ENCODE data around the gene FSTL5.
"Not testable (repeated sequence)": the region's sequence is repeated elsewhere in the genome, so short reads cannot be mapped to it uniquely, and the experiment has no call there.

Gene FSTL5

DNA sequence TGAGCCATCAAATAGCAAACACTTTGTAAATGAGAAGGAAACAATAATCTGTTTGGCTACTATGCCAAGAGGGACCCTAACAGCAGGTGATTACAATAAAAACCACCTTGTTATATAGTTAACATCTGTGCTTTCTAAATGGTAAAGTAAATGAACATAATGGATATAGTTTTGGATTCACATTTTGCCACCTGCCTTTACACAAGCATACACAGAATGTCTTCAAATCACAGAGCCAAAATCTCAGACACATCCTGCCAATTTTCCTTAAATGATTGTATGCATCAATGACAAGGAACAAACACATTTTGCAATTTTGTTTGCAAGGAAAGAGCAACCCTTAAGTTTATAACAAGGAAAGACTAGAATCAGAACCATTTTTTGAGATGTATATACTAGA lies 334.2 kb downstream of the FSTL5 start:
- no peak for DNase-seq (ENCODE audit: low read depth)

DNA sequence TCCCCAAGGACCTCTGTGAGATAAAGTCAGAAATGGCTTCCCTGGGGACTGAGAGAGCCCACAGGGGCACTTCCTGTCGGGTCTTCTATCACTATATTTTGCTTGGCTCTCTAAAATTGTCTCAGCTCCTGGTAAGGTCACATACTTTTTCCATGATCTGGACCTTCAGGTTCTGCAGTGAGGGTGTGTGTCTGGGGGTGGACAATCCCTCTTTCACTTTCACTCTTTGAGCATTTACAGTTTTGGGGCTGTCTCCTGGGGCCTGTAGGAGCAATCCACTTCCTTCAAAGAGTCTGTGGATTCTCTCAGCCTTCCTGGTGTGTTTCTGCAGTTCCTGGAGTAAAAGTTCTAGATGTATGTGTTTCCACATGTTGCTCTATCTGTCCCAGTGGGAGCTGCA lies 335.7 kb downstream of the FSTL5 start:
- no peak for DNase-seq (ENCODE audit: low read depth)

DNA sequence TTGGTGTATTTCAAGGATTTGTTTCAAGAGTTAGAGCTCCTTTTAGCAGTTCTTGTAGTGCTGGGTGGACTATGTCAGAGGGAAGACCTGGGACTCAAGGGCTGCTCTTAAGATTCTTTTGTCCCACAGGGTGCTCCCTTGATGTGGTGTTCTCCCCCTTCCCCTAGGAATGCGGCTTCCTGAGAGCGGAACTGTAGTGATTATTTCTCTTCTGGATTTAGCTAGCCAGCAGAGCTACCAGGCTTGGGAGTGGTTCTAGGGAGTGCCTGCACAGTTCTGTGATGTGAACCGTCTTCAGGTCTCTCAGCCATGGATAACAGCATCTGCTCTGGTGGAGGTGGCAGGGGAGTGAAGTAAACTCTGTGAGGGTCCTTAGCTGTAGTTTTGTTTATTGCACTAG lies 336.8 kb downstream of the FSTL5 start:
- no peak for DNase-seq (ENCODE audit: low read depth)

DNA sequence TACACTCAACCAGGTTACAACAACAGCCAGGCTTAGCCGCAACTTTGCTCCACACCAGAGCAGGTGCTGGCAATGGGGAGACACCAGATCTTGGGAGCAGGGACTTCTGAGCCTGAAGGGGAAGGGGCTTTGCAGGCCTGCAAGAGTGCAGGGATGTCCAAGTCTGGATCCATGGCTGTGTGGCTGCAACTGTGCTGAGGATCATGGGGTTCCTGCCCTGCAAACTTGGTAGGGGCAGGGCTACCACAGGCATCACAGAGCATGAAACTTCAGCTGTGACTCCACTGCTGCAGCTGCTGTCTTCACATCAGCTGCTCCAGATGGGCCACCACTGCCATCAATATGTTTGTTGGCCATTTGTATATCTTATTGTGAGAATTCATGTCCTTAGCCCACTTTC lies 340.4 kb downstream of the FSTL5 start:
- DNase-seq (ENCODE audit: low read depth): no peak

DNA sequence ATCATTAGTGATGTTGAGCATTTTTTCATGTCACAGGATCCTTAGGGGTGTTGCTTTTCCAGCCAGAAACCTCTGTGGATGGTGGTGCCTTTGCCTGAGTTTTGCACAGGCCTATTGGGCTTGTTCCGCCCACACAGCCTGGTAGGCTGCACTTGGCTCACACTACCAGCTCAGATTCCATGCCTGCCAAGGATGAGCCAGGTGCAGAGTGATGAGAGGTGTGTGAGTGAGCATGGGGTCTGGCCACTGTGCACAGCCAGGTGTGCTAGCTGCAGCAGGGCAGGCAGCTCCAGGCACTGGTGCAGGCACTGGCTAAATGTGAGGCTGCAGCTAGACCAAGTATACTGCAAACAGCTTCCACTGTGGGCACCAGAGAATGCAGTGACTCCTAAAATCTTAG lies 341.6 kb downstream of the FSTL5 start:
- DNase-seq (ENCODE audit: low read depth): no peak

DNA sequence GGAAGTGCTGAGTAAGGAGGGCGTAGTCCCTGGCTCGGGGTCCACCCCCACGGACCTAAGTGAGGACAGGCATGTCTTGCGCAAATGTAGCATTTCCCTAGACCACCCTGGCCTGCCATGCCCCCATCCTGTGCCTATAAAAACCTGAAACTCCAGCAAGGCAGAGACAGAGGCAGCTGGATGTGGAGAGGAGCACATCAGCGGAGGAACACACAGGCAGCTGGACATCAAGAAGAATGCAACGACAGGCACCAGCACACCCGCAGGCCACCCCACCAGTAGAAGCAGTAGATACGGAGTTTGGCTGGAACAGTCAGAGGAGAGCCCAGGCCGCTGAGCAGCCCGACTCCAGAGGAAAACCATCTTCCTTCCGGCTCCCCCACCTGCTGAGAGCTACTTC lies 345.9 kb downstream of the FSTL5 start:
- DNase-seq (ENCODE audit: low read depth): no peak

DNA sequence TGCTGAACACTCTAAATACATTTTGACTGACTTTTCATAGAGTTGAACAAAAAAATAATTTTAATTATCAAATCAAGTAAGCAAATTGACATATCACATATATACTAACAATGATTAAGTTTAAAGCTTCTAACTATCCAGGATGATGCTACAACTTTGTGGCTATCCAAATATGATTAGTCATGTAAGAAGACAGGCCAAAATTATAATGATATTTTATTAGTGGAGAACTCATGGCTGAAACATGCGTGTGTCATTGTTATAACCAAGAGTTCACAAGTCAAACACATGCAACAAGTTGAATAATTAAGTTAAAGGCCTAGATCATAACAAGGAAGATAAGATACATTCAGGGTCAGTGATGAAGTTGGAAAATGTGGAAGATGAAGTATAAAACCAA lies 346.8 kb downstream of the FSTL5 start:
- no peak for DNase-seq (ENCODE audit: low read depth)

DNA sequence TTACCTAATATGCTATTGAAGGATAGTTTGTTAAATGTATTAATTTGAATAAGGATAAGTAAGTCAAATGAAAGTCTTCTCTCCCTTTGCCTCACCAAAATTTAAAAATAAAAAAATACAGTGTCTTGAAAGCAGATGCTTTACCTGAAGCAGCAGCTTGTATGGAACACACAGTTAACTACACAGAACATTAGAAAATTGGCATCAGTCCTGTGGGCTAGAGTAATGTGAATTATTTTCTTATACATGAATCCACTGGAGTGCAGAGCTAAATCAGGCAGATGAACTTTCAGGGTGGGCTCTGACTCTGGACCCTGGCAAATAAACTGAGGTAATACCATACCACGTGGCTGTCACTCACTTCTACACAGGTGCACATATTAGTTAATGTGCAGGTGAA lies 348.0 kb downstream of the FSTL5 start:
- DNase-seq (ENCODE audit: low read depth): no peak

DNA sequence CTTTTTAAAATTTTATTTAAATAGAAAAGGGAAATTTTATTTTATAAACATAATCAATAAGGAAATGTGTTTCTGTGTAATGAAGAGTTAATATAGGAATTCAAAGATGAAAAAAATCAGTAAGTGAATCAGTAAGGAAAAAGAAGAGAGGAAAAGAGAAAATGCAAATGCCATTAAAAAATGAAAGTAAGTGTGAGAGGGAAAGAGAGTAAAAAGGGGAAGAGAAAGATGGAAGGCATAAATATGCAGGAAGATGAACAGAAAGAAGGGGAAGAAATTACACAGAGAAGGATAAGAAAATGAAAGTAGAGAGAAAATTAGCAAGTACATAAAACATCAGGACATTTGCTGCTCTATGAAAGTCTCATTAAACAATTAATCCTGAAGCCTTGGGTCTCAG lies 349.9 kb downstream of the FSTL5 start:
- no peak for DNase-seq (ENCODE audit: low read depth)

DNA sequence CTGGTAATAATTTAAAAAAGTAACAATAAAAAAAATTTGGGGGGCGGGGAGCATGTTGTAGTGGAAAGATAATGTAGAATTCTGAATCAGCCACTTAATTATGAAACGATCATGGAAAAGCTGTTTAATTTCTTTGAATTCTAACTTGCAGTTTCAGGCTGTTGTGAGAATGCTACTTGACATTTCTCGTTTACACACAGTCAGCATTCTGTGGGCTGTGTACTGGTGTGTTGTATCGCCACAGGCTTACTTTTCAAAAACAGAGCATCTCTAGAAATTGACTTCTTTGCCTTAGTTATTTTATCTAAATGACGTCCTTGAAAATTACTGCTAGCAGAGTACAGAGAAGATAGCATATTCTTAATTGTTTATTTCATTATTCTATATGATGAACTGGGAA lies 350.4 kb downstream of the FSTL5 start:
- DNase-seq (ENCODE audit: low read depth): no peak

DNA sequence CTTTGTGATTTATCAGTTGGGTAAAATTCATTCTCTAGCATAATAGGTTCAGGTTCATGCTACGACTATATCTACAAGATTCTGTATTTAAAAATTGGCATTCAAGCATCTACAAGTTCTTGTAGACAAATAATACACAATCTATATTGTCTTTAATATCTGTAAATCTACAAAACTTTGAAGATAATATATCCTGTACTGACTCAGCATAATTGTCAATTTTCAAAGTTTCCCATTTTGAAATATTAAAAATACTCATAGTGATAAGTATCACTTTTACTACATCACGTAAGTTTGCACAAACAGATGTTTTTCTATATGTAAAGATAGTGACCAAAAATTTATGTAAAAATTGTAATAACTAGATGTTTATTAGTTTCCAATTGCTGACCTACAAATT lies 360.6 kb downstream of the FSTL5 start:
- no peak for DNase-seq (ENCODE audit: low read depth)

DNA sequence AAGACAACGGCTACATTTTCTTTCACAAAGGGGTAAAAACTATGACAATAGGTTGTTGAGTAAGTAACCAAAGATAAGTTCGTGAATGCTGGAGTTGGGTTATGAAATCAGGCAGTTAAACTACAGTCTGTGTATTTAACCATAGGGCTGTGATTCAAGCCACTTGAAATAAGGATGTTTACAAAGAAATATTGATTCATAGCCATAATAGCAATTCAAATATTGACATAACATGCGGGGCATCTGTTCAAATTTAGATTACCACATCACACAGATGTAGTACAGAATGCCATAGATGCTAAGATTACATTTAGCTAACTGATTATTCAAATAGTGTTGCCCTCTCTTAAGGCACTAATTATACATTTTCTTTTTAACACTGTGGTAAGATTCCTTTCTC lies 364.1 kb downstream of the FSTL5 start:
- peak; percentile 45 for DNase-seq (ENCODE audit: low read depth)

DNA sequence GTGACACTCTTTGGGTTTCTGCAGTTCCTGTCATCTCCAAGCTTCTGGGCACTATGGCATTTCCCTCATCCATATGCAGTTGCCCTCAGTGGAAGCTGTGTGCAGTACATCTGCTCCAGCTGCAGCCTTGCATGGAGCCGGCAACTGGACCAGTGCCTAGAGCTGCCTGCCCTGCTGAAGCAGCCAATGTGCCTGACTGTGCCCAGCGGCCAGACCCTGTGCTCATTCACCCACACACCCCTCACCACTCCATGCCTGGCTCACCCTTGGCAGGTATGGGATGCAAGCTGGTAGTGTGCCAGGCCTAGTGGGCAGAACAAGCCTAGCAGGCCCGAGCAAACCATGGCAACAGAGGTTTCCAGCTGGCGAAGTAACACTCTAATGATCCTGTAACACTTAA lies 370.8 kb downstream of the FSTL5 start:
- no peak for DNase-seq (ENCODE audit: low read depth)

DNA sequence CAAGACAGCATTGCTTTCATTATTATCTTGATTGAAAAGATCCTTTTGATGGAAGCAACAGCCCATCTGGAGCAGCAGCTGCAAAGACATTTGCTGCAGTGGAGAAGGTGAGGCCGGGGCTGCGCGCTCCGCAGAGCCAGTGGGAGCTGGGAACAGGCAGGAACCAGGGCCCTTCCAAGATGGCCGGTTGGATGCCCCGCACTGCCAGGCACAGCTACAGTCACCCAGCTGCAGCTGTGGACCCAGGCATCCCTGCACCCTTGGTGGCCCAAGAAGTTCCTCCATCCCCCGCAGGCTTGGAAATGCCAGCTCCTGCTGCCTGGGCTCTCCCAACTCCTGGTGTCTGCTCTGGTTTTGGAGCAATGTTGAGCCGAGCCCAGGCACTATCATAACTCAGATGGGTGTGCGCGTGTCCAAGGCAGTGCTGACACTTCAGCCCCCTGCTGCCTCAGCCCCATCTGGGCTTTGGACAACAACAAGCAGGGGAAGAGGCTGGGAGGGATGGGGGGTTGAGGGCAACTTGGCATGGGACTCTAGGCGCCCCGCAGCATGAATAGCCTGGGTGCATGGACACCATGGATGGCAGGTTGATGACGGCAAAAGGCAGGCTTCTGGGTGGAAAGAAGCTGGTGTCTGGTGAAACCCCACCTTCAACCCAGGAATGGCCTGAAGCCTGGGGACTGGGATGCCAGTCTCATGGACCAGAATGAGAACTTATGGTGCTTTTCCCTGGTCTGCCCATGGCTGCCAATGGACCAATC lies 371.8 kb downstream of the FSTL5 start:
- no peak for DNase-seq (ENCODE audit: low read depth)

DNA sequence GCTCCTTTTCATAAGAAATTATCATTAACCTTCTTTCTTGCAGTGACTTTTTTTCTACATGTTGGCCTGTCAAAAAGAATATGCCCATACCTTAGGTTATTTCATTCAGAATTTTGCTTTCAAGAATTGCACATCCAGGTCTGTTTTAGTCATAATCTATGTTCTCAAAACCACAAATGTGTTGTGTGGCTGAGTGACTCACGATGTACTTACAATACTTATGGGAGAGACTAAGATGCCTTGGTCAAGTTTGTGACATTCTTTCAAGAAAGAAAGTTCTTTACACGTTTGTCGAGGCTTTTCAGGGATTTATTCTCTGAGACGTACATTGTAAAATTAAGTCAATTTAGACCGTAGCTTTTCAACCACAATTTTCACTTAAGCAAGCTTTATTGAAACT lies 396.7 kb downstream of the FSTL5 start:
- peak; percentile 39 for DNase-seq (ENCODE audit: low read depth)

DNA sequence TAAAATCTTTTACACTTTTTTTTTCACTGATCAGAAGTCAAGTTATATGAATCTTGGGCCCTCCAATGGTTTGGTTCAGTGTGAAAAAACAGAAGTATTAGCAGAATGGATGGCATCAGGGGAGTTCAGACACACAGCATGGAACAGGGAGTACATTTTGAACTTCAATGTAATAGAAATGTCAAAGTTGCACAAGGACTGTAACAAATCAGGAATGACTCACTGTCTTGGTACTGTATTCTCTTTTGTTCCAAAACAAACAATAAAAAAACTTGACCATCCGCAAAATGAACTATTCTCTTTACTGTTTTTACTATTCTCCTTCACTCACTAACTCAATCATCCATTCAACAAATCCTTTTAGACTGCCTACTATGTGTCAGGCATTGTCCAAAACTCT lies 401.0 kb downstream of the FSTL5 start:
- no peak for DNase-seq (ENCODE audit: low read depth)

DNA sequence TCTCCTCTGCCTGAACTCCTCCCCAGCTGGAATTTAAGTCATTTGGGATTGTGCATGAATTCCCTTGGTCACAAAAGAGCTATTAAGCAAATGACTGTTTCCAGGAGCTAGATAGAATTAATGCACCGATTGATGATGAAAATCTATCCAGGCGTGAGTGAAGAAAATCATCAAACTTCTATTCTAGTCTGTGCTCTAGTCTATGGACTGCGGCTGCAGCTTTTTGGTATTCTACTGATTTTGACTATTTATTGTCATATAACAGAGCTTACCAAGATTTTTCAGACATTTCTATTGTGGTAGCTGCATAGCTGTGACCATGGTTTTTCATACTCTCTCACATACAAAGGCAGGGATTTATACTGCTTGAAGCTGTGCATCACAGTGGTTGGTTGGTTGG lies 403.8 kb downstream of the FSTL5 start:
- DNase-seq (ENCODE audit: low read depth): no peak

DNA sequence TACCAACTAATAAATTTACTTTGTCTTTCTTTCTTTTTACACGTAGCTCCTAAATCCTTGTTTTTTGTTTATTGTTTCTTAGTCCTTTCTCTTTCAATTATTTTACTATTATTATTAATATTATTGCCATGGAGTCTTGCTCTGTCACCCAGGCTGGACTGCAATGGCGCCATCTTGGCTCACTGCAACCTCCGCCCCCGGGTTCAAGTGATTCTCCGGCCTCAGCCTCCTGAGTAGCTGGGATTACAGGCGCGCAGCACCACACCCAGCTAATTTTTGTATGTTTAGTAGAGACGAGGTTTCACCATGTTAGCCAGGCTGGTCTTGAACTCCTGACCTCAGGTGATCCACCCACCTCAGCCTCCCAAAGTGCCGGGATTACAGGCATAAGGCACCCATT lies 405.4 kb downstream of the FSTL5 start:
- not testable (repeated sequence) for DNase-seq (ENCODE audit: low read depth)

DNA sequence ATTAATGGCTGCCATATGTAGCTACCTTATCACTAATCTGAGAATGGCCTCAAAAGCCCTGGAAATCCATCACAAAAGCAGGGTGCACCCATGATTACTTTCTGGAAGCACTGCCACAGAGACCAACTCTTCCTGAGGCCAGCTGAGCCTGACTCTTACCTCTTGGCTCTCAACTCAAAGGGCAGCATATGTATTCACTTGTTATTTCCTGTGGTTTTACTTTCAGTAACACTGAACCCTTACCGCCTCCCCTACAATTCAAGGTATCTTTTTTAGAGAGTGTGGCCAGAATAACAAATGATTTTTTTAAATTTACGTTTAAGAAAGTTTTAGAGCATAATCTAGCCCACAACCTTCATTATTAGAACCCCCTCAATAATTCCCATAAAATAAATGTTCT lies 434.9 kb downstream of the FSTL5 start:
- DNase-seq (ENCODE audit: low read depth): no peak

DNA sequence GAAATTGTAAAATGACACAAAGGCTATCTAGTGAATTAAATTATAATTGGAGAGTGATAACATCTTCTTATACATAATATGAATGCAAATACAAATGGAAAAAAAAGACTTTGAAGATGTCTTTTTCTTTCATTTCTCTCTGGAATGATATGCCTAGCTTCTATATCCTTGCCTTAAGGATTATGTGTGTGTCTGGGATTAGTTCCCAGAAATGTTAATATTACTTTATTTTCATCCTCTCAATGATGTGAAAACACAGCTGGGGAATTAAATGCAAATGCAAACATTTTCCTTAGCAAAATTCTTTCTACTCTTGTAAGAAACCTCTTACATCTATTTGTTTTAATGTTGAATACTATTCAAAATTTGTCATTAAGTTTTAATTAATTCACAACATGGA lies 441.9 kb downstream of the FSTL5 start:
- DNase-seq (ENCODE audit: low read depth): no peak

DNA sequence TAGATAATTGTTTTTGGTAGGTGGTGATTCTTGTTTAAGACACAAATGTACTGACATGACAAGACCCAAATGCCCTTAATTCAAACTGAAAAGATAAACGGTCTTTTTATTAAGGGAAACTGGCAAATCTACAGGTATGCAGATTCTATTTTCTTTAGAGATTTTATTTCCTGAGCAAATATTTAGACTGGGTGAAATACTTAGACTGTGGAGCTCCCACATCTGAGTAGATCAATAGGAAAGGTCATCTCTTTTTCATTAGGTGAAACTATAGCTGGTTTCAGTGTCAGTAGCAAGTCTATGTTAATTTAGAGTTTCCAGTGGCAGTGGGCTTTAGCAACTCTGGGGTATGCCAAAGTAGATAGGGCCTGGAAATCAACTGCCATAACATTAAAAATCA lies 446.7 kb downstream of the FSTL5 start:
- no peak for DNase-seq (ENCODE audit: low read depth)

DNA sequence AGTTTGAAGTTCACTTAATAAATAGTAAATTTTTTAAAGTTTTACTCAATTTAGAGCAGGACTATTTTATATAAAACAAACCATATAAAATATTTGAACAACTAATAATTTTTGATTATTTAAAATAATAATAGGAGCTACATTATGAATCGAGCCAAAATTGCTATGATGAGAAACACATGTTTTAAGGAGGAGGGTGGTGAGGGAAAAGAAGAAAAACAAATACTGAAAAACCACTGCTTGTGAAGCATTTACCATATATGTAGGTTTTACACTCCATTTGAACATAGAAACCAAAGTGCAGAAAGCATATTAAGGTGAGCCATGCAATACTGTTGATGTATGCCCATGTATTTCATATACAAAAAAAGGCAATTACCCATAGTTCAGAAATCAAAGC lies 448.9 kb downstream of the FSTL5 start:
- DNase-seq (ENCODE audit: low read depth): no peak

DNA sequence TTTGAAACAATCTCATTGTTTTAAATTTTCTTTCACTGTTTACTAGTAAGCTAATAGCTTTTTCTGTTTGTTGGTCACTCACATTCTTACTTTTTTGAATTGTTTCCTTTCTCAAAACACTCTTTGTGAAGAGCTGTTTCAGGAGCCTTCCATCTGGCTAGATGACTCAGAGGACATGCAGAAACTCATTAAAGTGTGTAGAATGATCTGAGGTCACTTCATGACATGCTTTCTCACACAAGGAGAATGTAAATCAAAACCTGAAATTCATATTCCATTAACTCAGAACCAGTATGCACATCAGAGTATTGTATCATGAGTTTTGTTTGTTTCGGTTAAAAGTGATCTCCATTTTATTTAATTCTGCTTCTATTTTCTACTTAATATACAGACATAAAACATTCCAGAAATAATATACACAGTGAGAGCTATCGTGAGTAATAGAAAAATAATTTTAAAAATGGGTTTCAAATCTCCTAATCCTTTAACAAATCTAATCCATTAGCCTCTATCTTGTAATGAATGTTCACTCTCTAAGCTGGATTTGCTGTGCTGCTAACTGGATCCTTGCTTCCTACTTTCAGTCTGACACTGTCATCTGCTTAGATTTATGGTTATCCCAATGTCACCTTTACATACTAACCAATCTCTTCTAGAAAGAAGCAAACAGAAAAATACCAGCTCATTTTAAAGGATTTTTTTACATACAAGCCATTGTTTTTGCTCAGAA lies 449.6 kb downstream of the FSTL5 start:
- peak; percentile 77 for DNase-seq (ENCODE audit: low read depth)

DNA sequence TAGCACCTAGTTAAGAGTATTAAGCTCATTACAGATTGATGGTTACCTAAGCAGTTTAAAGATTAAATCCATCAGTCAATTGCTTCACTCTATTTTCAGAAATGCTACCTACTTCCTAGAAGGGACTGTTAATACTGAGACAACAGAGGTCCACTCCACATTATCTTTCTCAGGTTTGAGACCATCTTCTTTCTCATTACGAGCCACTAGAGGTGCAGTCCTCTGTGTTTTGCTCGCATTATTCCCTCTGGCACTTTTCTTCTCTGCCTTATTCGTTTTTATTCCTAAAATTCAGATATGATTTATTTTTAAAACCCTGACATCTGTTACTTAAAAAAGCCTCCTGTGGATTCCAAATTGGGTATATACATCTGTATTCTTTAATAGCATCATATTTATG lies 459.1 kb downstream of the FSTL5 start:
- DNase-seq (ENCODE audit: low read depth): no peak
